Astrocyte (in vitro differentiated cells and primary cell): ENCODE measurements around the gene ZDHHC14. TPM values are rescaled to one million over a fixed set of nuclear protein-coding genes. Genes with fewer than 3 reads are reported as not detected.

ENCODE experiments used
- DNase-seq: peaks from one replicate; pipeline ENCODE4 v3.0.0-alpha.2; 2010; ENCODE audit warnings: low read depth
- FAIRE-seq: peaks from 2 replicates; lab custom pipeline; 2011; peaks lifted over from hg19 to GRCh38; lab: Jason Lieb, UNC
- H2AFZ ChIP-seq: 2 replicates; pipeline ENCODE4 v1.6.0; 2012; ENCODE audit warnings: low read depth, low read length, inconsistent platforms
- H3K27ac ChIP-seq: 2 replicates; pipeline ENCODE4 v1.5.1; 2011; ENCODE audit warnings: low read depth, low read length, inconsistent platforms
- H3K27me3 ChIP-seq: 2 replicates; pipeline ENCODE4 v1.6.0; 2011; ENCODE audit warnings: low read length, inconsistent platforms; ENCODE audit not compliant: insufficient read depth
- H3K36me3 ChIP-seq: 2 replicates; pipeline ENCODE4 v1.5.1; 2011; ENCODE audit warnings: low read length, inconsistent platforms; ENCODE audit not compliant: insufficient read depth
- H3K4me1 ChIP-seq: 2 replicates; pipeline ENCODE4 v1.5.1; 2011; ENCODE audit warnings: low read length, inconsistent platforms; ENCODE audit not compliant: insufficient read depth
- H3K4me2 ChIP-seq: 2 replicates; pipeline ENCODE4 v1.6.0; 2012; ENCODE audit warnings: low read length, inconsistent platforms
- H3K4me3 ChIP-seq: 2 replicates; pipeline ENCODE4 v1.5.1; 2011; ENCODE audit warnings: low read depth, mild to moderate bottlenecking, low read length, inconsistent platforms; ENCODE audit not compliant: insufficient read depth
- H3K79me2 ChIP-seq: 2 replicates; pipeline ENCODE4 v1.6.0; 2012; ENCODE audit warnings: mild to moderate bottlenecking, low read length, inconsistent platforms; ENCODE audit not compliant: insufficient read depth
- H3K9ac ChIP-seq: 2 replicates; pipeline ENCODE4 v1.6.0; 2012; ENCODE audit warnings: mild to moderate bottlenecking, low read length, inconsistent platforms
- H3K9me3 ChIP-seq: 2 replicates; pipeline ENCODE4 v1.5.1; 2012; ENCODE audit warnings: low read depth, mild to moderate bottlenecking, low read length, inconsistent platforms; ENCODE audit not compliant: insufficient read depth
- H4K20me1 ChIP-seq: 2 replicates; pipeline ENCODE4 v1.6.0; 2012; ENCODE audit warnings: low read length, inconsistent platforms; ENCODE audit not compliant: insufficient read depth
- H3K27ac Mint-ChIP-seq: one replicate; pipeline ENCODE4 v1.8.0; 2021; ENCODE audit warnings: mild to moderate bottlenecking, mixed read lengths; ENCODE audit not compliant: unreplicated experiment
- H3K27me3 Mint-ChIP-seq: one replicate; pipeline ENCODE4 v1.8.0; 2021; ENCODE audit warnings: low read depth, mixed read lengths; ENCODE audit not compliant: unreplicated experiment
- H3K36me3 Mint-ChIP-seq: one replicate; pipeline ENCODE4 v1.8.0; 2021; ENCODE audit warnings: low read depth, mixed read lengths; ENCODE audit not compliant: unreplicated experiment
- H3K4me1 Mint-ChIP-seq: one replicate; pipeline ENCODE4 v1.8.0; 2021; ENCODE audit warnings: low read depth, mixed read lengths; ENCODE audit not compliant: unreplicated experiment
- H3K4me3 Mint-ChIP-seq: one replicate; pipeline ENCODE4 v1.8.0; 2021; ENCODE audit warnings: mild to moderate bottlenecking, moderate library complexity, mixed read lengths; ENCODE audit not compliant: unreplicated experiment
- H3K9me3 Mint-ChIP-seq: one replicate; pipeline ENCODE4 v1.8.0; 2021; ENCODE audit warnings: mild to moderate bottlenecking, mixed read lengths; ENCODE audit not compliant: unreplicated experiment
- CTCF ChIP-seq: IDR thresholded peaks from 2 replicates; pipeline ENCODE4 v1.5.1; 2011; ENCODE audit warnings: low read depth, mild to moderate bottlenecking, inconsistent platforms, low read length, moderate library complexity; ENCODE audit not compliant: insufficient read depth
- EZH2 ChIP-seq: IDR thresholded peaks from 2 replicates; pipeline ENCODE4 v1.6.1; 2012; ENCODE audit warnings: mild to moderate bottlenecking, low read length, inconsistent platforms; ENCODE audit not compliant: insufficient read depth
- total RNA-seq: library from RNA; stranded (reverse); gene quantifications from 2 replicates; pipeline ENCODE4 v1.2.1, GENCODE V29; 2021

Gene ZDHHC14
- total RNA-seq, 1 donor from 2014 or later, result 7.2 TPM

GRCh38 chr6:157721426-157721825, 340.4 kb downstream of the ZDHHC14 start:
- Histone ChIP-seq H2AFZ (no peak overlapping the region), H3K9ac (no peak overlapping the region), H4K20me1 (no peaks in the 10 kb centered on the region), H3K36me3 (no peaks in the 10 kb centered on the region), H3K4me3 (no peak overlapping the region), H3K27ac (no peak overlapping the region), H3K4me2 (no peak overlapping the region), H3K4me1 (no peaks in the 10 kb centered on the region), H3K9me3 (no peaks in the 10 kb centered on the region), H3K79me2 (no peaks in the 10 kb centered on the region), H3K27me3 (peaks cover 2% of the 10 kb centered on the region)
- Mint-ChIP-seq H3K36me3 (peaks cover 5% of the 10 kb centered on the region), H3K4me3 (no peak overlapping the region), H3K27ac (no peak overlapping the region), H3K4me1 (peaks cover 6% of the 10 kb centered on the region), H3K27me3 (peaks cover 8% of the 10 kb centered on the region), H3K9me3 (peaks cover 11% of the 10 kb centered on the region)
- FAIRE-seq (no peak), DNase-seq (no peak)
- no peak for TF ChIP-seq EZH2
- TF ChIP-seq CTCF, result no peak

DNA sequence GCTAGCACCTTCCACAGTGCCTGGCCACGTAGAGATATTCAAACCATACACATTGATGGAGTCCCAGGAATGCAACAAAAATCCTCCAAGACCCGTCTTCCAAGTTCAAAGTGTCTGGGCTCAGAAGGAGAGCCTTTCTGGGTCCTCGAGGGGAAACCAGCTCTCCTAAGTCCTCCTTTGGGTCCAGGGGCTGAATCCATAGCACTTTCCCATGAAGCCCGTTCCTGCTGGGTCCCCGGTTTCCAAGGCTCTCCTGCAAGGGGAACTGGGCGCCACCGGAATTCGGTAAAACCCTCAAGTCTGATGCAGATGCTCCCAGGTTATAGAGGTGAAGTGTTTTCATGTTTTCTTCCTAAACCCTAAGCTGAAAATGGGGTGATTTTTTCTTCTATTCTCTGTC, 340.8 kb downstream of the ZDHHC14 start:
- DNase-seq, result no peak
- Histone ChIP-seq H3K4me1 (no peaks in the 10 kb centered on the region), H3K27me3 (peaks cover 2% of the 10 kb centered on the region), H3K4me3 (no peak overlapping the region), H3K4me2 (no peak overlapping the region), H3K9ac (no peak overlapping the region), H4K20me1 (no peaks in the 10 kb centered on the region), H3K27ac (no peak overlapping the region), H3K36me3 (no peaks in the 10 kb centered on the region), H3K9me3 (no peaks in the 10 kb centered on the region), H3K79me2 (no peaks in the 10 kb centered on the region), H2AFZ (no peak overlapping the region)
- FAIRE-seq, result no peak
- peaks cover 11% of the 10 kb centered on the region for H3K9me3 Mint-ChIP-seq
- no peak for TF ChIP-seq CTCF
- no peak for TF ChIP-seq EZH2
- H3K4me1 Mint-ChIP-seq, result peaks cover 6% of the 10 kb centered on the region
- peaks cover 5% of the 10 kb centered on the region for H3K36me3 Mint-ChIP-seq
- H3K27me3 Mint-ChIP-seq, result peaks cover 6% of the 10 kb centered on the region
- no peak overlapping the region for H3K4me3 Mint-ChIP-seq
- H3K27ac Mint-ChIP-seq, result no peak overlapping the region

DNA sequence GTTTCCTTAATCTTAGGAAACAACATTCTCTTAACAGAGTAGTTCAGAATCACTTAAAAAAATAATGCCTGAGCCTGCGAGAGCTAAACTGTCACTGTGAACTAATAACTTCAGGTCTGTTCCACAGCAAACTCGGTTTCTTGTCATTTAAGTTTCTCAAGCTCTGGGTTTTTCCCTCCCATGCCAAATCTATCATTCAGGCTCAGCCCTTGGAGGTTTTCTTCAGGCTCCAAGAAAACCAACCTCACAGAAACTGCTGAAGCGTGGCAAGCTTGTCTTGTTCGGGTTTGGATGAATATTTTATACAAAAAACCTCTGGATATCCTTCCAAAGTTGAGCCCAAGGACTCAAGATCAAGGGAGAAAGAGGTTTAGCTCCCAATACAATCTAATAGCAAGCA, 342.4 kb downstream of the ZDHHC14 start:
- Mint-ChIP-seq H3K27me3 (no peaks in the 10 kb centered on the region), H3K9me3 (peaks cover 11% of the 10 kb centered on the region), H3K27ac (no peak overlapping the region), H3K36me3 (peaks cover 5% of the 10 kb centered on the region), H3K4me3 (no peak overlapping the region), H3K4me1 (peaks cover 6% of the 10 kb centered on the region)
- Histone ChIP-seq H3K4me1 (no peaks in the 10 kb centered on the region), H2AFZ (no peak overlapping the region), H3K4me2 (no peak overlapping the region), H3K27me3 (peaks cover 2% of the 10 kb centered on the region), H4K20me1 (no peaks in the 10 kb centered on the region), H3K27ac (no peak overlapping the region), H3K9me3 (no peaks in the 10 kb centered on the region), H3K9ac (no peak overlapping the region), H3K36me3 (no peaks in the 10 kb centered on the region), H3K79me2 (no peaks in the 10 kb centered on the region), H3K4me3 (no peak overlapping the region)
- DNase-seq, result no peak
- FAIRE-seq, result no peak
- TF ChIP-seq CTCF (no peak), EZH2 (no peak)
